Right lobe of liver (tissue), 4 donors: Measurements from ENCODE around the gene TBXAS1.

Experiments used
- CTCF ChIP-seq, 4 donors: fragments of 200-600 bp in 3 of 4; fragments of 450-650 bp in 1 of 4; IDR thresholded peaks; one replicate each; pipeline versions ENCODE4 v1.5.1 to v1.8.0; 2016 to 2022; ENCODE audit warnings: antibody characterized with exemption in 4 of 4, mild to moderate bottlenecking in 2 of 4
- POLR2A ChIP-seq: fragments of 450-650 bp; IDR thresholded peaks from one replicate; pipeline ENCODE4 v1.6.1; 2017; ENCODE audit warnings: antibody characterized with exemption, mild to moderate bottlenecking
- donor health status: DM: no; HTN: no; CAD: no.
- donor health status: DM: no; HTN: no; CAD: no.
- donor health status: DM: no; HTN: yes; CAD: no.

GRCh38 chr7:140036224-140036962 lies 207.3 kb downstream of the TBXAS1 start:
- TF ChIP-seq POLR2A, result no peak
- no peak for TF ChIP-seq CTCF (IDR thresholded peaks at IDR 0.05)
